ENCODE data around the gene PLXDC2.
"Not testable (repeated sequence)": the region's sequence is repeated elsewhere in the genome, so short reads cannot be mapped to it uniquely, and the experiment has no call there.

The PLXDC2 gene

DNA sequence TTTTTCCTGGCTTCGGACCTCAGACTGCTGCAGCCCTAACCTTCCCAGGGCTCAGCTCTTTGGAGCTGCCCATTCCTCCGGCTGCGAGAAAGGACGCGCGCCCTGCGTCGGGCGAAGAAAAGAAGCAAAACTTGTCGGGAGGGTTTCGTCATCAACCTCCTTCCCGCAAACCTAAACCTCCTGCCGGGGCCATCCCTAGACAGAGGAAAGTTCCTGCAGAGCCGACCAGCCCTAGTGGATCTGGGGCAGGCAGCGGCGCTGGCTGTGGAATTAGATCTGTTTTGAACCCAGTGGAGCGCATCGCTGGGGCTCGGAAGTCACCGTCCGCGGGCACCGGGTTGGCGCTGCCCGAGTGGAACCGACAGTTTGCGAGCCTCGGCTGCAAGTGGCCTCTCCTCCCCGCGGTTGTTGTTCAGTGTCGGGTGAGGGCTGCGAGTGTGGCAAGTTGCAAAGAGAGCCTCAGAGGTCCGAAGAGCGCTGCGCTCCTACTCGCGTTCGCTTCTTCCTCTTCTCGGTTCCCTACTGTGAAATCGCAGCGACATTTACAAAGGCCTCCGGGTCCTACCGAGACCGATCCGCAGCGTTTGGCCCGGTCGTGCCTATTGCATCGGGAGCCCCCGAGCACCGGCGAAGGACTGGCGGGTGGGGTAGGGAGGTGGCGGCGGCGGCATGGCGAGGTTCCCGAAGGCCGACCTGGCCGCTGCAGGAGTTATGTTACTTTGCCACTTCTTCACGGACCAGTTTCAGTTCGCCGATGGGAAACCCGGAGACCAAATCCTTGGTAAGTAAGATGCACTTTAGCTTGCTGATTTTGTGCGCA, at the start of gene PLXDC2:
TSS of gene PLXDC2 (plus strand) at position 22 of the 820 bp plus-strand sequence.
- H3K4me3 ChIP-seq (ENCODE audit: low read length), result peak within 1 kb of the TSS; percentile 77

DNA sequence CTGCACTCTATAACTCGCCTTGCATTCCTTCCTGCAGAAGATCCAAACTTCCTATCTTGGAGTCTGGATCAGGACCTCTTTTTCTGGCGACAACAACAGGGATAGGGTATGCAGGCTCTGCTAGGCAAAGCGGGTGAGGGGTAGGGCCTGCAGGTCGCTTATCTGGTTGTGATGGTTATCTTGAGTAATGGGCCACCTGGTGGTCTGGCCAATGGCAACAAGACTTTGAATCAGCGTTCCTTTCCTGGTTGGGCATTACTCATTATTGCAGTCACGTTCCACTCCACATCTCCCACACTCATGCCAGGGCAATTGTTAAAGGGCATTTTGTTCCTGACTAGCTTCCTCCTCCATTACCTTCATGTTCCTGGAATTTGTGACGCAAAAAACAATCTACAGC, 48.4 kb upstream of the PLXDC2 start:
- no peak overlapping the region for H3K4me3 ChIP-seq (ENCODE audit: low read length)
- TF ChIP-seq ZNF274 (IDR thresholded peaks at IDR 0.05; ENCODE audit: low read depth, low read length), result no peak

More for the DNA sequence above, at the start of gene PLXDC2:
- no peak for TF ChIP-seq ZNF274 (IDR thresholded peaks at IDR 0.05; ENCODE audit: low read depth, low read length)

GRCh38 chr10:19769826-19770225, 46.4 kb upstream of the PLXDC2 start:
- not testable (repeated sequence) for H3K4me3 ChIP-seq (ENCODE audit: low read length)

DNA sequence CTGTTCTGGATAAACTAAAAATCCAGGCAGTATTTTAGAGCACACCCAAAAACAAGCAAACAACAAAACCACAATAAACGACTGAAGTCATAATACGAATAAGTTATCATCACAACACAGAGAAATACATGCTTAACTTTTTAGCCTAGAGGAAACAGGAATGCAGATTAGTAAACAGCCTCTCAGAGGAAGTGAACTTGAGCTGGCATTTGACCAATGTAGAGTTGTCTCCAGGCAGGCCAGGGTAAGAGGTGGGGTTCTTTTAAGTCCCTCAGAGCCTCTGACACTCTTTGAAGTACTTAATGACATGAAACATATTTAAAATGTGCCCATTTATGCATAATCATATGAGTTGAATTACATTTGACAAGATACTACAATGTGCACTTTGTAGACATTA, 43.3 kb upstream of the PLXDC2 start:
- no peak overlapping the region for H3K4me3 ChIP-seq (ENCODE audit: low read length)
- TF ChIP-seq ZNF274 (IDR thresholded peaks at IDR 0.05; ENCODE audit: low read depth, low read length), result no peak

DNA sequence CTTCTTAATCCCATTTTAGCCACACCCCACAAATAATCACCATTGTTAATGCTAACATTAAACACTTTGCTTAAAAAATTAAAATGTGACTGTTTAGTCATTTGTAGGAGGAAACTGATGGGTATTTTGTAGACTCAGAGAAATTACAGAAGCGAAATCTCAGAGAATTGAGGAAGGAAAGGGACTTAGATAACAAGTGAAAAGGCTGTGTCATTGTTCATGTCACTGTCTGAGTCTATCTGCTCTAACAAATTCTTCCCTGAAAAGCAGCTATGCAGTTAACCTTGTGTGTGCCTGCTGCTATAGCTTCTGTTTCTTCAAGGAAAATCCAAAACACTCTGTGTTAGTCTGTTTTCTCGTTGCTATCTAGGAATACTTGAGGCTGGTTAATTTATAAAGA, 40.9 kb upstream of the PLXDC2 start:
- H3K4me3 ChIP-seq (ENCODE audit: low read length), result no peak overlapping the region
- TF ChIP-seq ZNF274 (IDR thresholded peaks at IDR 0.05; ENCODE audit: low read depth, low read length), result no peak

DNA sequence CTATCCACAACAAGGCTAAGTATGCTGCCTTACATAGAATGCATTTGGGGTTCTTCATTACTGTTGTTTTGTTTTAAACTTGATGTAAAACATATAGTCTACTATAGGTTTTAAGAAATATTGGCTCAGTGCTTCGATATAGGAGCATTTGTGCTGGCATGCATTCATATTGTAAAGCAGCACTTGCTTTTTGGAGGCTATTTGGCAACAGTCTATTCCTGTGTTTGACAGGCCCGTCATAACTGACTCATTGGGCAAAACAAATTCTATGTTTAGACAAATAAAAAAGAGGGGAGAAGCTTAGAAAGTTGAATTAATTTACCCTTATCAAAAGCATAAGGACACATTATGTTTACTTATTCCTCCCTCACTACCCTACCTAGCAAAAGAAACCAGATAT, 38.4 kb upstream of the PLXDC2 start:
- TF ChIP-seq ZNF274 (IDR thresholded peaks at IDR 0.05; ENCODE audit: low read depth, low read length), result no peak
- no peak overlapping the region for H3K4me3 ChIP-seq (ENCODE audit: low read length)

- TF ChIP-seq ZNF274 (IDR thresholded peaks at IDR 0.05; ENCODE audit: low read depth, low read length), result no peak
Observed at GRCh38 chr10:19778996-19779395, 37.2 kb upstream of the PLXDC2 start.

DNA sequence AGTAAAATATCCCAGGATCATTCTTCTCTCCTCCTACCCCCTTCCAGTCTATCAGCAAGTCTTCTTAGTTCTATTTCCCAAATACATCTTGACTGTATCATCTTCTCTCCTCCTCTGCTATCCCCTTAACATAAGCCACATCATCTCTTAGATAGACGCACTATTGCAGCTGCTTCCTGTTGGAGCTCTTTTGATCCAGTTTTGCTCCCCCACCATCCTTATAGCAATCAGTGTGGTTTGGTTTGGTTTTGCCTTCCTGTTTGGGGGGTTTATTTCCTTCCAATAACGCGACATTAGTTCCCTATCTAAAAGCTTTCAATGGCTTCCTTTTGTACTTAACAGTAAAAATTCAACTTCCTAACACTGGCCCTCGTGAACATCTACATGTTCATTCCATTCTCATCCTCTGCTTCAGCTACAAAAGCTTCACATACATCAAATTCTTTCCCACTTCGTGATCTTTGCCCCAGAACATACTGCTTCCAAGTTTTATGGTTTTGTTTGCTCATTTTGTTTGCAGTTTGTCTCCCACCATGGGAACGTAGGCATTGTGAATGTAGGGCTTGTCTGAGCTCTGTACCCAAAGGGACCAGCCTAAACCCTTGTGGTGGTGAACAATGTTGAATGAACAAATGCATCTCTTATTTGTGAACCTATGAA, 33.7 kb upstream of the PLXDC2 start:
- no peak for TF ChIP-seq ZNF274 (IDR thresholded peaks at IDR 0.05; ENCODE audit: low read depth, low read length)

More at GRCh38 chr10:19778996-19779395, 37.2 kb upstream of the PLXDC2 start:
- H3K4me3 ChIP-seq (ENCODE audit: low read length), result no peak overlapping the region

GRCh38 chr10:19783721-19784120, 32.5 kb upstream of the PLXDC2 start:
- H3K4me3 ChIP-seq (ENCODE audit: low read length), result no peak overlapping the region
- no peak for TF ChIP-seq ZNF274 (IDR thresholded peaks at IDR 0.05; ENCODE audit: low read depth, low read length)

More for the DNA sequence above, 33.7 kb upstream of the PLXDC2 start:
- H3K4me3 ChIP-seq (ENCODE audit: low read length), result no peak overlapping the region

DNA sequence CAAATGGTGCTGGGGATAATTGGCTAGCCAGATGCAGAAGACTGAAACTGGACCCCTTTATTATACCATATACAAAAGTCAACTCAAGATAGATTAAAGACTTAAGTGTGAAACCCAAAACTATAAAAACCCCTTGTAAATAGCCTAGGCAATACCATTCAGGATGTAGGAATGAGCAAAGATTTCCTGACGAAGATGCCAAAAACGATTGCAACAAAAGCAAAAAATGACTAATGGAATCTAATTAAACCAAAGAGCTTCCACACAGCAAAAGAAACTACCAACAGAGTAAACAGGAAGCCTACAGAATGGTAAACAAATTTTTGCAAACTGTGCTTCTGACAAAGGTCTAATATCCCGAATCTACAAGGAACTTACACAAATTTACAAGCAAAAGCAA, 30.9 kb upstream of the PLXDC2 start:
- no peak overlapping the region for H3K4me3 ChIP-seq (ENCODE audit: low read length)
- TF ChIP-seq ZNF274 (IDR thresholded peaks at IDR 0.05; ENCODE audit: low read depth, low read length), result no peak

DNA sequence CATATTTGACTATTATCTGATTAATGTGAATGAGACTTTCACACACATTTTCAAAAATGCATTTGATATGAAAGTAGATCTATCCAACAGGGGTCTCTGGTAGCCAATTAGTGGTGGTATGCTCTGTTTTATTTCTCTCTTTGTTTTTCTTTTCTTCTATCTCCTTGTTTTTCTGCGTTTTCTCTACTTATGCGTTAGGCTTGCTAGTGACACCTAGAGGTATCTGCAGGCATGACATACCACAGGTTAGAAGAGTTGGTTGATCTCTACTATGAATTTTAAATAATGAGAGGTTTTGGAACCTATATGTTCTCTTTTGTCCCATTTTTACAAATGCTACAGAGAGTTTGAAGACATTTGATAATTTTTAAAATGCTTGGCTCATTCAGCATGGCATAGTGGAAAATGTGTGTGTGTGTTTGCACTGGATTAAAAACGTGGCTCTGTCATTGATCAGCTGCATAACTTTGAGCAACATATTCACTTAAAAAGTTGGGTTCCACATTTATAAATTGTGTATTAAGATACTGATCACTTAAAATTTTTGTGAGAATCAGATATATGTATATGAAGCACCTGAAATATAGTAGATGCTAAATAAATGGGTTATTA, 28.1 kb upstream of the PLXDC2 start:
- no peak for TF ChIP-seq ZNF274 (IDR thresholded peaks at IDR 0.05; ENCODE audit: low read depth, low read length)
- H3K4me3 ChIP-seq (ENCODE audit: low read length), result no peak overlapping the region

DNA sequence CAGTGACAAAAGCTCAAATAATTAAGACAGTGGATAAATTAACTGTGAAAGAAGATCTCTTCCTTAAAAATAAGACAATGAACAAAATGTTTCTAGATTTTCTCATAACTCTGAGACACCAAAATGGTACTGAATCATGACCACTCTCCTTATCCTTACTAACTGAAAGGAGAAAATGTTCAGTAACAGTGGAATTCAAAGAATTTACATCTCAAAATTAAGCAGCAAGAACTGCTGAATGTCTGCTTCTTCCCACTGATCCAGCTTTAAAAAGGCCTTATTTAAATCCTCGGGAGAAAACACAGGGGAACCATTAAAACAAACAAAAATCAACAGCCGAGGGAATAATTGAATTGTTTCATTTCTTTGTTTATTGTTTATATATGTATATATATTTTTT, 27.3 kb upstream of the PLXDC2 start:
- H3K4me3 ChIP-seq (ENCODE audit: low read length), result no peak overlapping the region
- TF ChIP-seq ZNF274 (IDR thresholded peaks at IDR 0.05; ENCODE audit: low read depth, low read length), result no peak

DNA sequence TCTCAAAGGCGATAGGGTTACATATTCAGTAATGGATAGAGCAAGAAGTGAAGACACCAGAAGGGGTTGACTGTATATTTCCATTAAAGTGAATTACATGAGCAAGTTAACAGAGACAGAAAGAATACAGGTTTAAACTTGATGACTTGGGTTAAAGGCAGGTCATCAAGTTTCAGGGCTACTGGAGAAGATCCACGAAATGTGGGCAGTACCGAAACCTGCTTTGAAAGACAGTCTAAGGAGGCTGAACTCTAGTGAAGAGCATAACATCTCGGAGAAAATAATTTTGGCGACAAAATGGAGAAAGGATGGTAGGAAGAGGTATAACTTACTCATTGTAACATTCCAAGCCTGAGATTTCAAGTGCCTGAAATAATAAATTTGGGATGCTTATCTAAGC, 26.6 kb upstream of the PLXDC2 start:
- no peak for TF ChIP-seq ZNF274 (IDR thresholded peaks at IDR 0.05; ENCODE audit: low read depth, low read length)
- no peak overlapping the region for H3K4me3 ChIP-seq (ENCODE audit: low read length)

DNA sequence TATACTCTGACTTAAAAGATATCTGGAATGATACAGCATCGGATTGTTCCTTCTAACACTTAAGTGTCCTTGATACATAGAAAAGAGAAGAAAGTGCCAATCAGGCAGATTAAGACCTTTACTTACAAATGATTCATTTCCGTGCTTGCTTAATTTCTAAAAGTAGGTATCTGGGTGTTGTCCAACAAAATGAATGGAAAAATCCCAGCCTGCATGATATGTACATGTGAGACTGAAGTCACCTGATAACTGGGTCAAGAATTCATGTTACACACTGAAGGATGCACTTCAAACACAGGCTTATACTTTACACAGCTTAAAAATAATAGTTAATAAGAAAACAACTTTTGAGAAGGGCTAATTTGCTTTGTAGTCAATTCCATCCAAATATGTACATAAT, 25.2 kb upstream of the PLXDC2 start:
- no peak overlapping the region for H3K4me3 ChIP-seq (ENCODE audit: low read length)
- no peak for TF ChIP-seq ZNF274 (IDR thresholded peaks at IDR 0.05; ENCODE audit: low read depth, low read length)

DNA sequence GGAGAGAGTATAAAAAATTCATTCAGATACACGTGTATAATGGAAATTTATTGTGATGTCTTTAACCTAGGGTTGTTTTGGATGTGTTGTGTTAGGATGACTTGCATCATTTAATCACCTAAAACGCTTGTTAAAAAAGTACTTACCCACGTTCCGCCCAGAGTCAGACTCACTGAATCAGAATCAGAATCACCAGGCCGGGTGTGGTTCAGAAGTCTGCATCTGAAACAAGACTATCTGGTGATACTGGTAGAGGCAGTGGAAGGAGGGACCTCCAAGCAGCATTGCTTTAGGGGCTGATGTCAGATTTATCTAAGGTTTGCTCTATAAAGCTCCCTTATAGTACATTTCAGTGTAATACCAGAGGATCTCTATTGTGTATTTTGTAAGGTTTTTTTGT, 20.5 kb upstream of the PLXDC2 start:
- no peak overlapping the region for H3K4me3 ChIP-seq (ENCODE audit: low read length)
- no peak for TF ChIP-seq ZNF274 (IDR thresholded peaks at IDR 0.05; ENCODE audit: low read depth, low read length)

Data from GM08714 (cell line).